ENCODE measurements around the gene TRMU.

The TRMU gene

DNA sequence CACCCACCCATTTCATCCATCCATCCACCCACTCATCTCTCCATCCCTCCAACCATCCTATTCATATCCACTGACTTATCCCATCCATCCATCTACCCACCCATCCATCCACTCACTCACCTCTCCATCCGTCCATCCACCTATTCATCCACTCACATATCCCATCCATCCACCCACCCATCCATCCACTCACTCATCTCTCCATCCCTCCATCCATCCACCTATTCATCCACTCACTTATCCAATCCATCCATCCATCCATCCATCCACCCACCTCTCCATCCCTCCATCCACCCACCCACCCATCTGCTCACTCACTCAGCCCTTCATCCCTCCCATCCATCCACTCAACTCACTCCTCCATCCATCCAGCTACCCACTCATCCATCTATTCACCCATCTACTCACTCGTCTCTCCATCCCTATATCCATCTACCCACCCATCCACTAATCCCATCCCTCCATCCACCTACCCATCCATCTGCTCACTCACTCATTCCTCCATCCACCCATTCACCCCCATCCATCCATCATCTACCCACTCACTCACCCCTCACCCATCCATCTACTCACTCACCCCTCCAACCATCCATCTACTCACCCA lies 36.2 kb downstream of the TRMU start:
- no peak for FAIRE-seq

- FAIRE-seq, result no peak
Measured at GRCh38 chr22:46372686-46373085, 37.2 kb downstream of the TRMU start.

DNA sequence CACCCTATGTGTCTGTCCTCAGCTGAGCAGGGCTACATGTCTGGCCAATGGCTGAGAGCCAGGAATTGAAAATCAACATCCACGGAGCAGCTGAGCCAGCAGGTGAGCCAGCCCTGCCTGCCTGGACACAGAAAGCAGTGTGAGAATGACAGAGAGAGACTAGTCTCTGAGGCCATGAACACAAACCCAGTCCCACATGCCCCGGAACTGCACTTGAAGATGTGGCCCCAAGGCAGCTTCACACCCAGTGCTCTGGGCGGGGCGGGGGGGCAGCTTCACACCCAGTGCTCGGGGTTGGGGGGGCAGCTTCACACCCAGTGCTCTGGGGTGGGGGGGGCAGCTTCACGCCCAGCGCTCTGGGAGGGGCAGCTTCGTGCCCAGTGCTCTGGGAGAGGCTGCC lies 37.6 kb downstream of the TRMU start:
- FAIRE-seq, result no peak

- no peak for FAIRE-seq
Measured at GRCh38 chr22:46373921-46374662, 38.6 kb downstream of the TRMU start.

- FAIRE-seq, result no peak
Measured at GRCh38 chr22:46374663-46375474, 39.4 kb downstream of the TRMU start.

DNA sequence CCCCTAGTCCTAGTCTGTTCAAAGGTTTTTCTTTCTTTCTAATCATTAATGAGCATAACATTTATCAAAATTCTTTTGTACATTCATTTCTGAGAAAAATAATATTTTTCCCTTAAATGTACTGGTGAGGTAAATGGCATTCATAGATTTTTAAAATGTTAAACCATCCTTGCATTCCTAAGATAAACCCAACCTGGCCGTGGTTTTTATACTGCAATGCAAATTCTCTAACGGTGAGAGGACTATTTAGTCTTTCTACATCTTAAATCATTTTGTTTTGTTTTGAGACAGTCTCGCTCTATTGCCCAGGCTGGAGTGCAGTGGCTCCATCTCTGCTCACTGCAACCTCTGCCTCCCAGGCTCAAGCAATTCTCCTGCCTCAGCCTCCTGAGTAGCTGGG lies 40.6 kb downstream of the TRMU start:
- FAIRE-seq, result no peak

- FAIRE-seq, result no peak
Measured at GRCh38 chr22:46376908-46377524, 41.5 kb downstream of the TRMU start.

GRCh38 chr22:46377525-46378425 lies 42.3 kb downstream of the TRMU start:
- no peak for FAIRE-seq

- FAIRE-seq, result no peak
Measured at GRCh38 chr22:46378426-46379065, 43.0 kb downstream of the TRMU start.

- FAIRE-seq, result no peak
Measured at GRCh38 chr22:46379066-46379930, 43.8 kb downstream of the TRMU start.

GRCh38 chr22:46380069-46380468 lies 44.6 kb downstream of the TRMU start:
- FAIRE-seq, result no peak

DNA sequence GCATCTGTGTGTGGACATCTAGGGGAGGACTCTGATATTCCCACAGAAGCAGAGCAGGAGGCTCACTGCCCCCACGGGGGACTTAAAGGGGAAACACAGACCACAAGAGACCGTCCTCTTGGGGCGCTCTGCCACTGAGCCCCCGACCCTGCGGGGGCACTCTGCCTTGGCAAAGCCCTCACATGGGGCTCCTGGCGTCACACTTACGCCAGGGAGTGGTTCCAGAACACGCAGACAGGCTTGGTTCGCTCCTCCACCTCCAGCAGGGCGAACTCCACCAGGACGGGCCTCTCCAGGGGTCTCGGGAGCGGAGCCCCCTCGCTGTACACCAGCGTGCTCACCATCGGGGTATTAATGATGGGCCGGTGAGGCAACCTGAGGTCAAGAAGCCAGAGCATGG lies 45.1 kb downstream of the TRMU start:
- FAIRE-seq, result no peak

- FAIRE-seq, result no peak
Measured at GRCh38 chr22:46381142-46381541, 45.6 kb downstream of the TRMU start.

- FAIRE-seq, result no peak
Measured at GRCh38 chr22:46381731-46382130, 46.2 kb downstream of the TRMU start.

- FAIRE-seq, result no peak
Measured at GRCh38 chr22:46382524-46382923, 47.0 kb downstream of the TRMU start.

DNA sequence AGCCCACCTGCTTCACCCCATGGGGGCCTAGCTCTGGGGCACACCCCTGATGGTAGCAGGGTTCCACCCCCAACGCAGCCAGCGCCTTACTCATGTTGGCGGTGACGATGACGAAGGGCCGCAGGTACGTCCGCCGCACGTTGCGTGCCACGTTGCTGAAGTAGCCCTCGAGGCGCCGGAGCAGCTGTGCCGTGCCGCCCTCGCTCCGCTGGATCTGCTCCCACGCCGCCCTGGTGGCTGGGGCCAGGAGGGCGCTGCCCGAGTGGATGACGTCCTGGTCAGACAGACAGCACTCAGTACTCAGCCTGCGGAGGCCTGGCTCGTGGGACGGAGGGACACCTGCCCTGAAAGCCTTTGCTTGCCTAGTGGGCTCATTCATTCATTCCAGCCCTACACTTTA lies 50.8 kb downstream of the TRMU start:
- no peak for FAIRE-seq

- FAIRE-seq, result no peak
Measured at GRCh38 chr22:46387748-46388147, 52.2 kb downstream of the TRMU start.

GRCh38 chr22:46388647-46389046 lies 53.1 kb downstream of the TRMU start:
- no peak for FAIRE-seq

- no peak for FAIRE-seq
Measured at GRCh38 chr22:46389081-46389480, 53.6 kb downstream of the TRMU start.

DNA sequence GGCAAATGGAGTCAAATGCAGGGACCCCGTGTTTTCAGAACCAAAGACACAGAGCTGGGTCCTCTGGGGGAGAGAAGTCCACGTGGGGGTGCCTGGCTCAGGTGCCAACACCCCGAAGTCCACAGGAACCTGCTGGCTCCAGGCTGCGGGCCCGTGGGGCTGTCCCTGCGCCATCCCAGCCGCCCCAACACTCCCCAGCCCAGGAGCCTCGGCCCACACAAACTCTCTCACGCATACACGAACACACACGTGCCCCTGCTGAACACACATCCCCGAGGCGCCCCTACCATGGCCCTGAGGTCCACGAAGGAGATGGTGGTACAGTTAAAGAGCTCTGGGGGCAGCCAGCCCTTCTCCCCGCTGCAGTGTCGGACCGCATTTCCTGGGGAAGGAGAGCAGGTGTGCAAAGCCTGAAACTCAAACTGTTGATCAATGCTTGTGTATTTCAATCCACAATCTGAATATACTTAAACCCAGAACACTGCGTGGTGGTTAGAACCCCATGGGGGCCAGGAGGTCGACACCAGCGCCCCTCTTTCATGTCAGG lies 54.7 kb downstream of the TRMU start:
- FAIRE-seq, result no peak

Measured in G401.6 (cell line).